Measurements from ENCODE around the gene ZFAND5.

The ZFAND5 gene

DNA sequence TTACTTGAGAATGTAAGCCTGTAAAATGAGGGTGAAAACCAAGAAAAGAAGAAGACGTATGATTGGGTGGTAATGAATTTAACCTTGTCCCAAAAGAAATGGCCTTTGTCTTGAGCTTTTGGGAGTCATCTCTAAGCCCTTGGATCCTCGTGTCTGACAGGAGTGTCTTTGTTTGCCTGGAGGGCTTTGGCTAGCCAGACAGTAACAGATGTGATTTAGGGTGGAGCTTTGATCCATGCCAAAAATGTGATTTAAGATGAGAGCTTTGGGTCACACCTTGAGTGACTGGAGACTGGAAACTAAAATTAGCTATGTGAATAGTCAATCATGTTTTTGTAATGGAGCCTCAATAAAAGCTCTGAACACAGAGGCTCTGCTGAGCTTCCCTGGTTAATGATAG, 25.9 kb upstream of the ZFAND5 start:
- no peak overlapping the region for H3K9ac ChIP-seq (ENCODE audit: low read depth, low read length)
- peaks cover 7% of the 10 kb centered on the region; the same call in 1 of the 2 replicates for H3K4me1 ChIP-seq (ENCODE audit: control insufficient read depth, insufficient read depth, low read length)
- H3K4me3 ChIP-seq (ENCODE audit: low read depth, low read length) = no peak overlapping the region
- H3K36me3 ChIP-seq (ENCODE audit: control insufficient read depth, insufficient read depth, low read length) = no peaks in the 10 kb centered on the region
- no peak overlapping the region for H3K27ac ChIP-seq (ENCODE audit: low read depth, low read length)
- H3K27me3 ChIP-seq (ENCODE audit: control insufficient read depth, insufficient read depth, low read length) = no peaks in the 10 kb centered on the region
- H3K9me3 ChIP-seq (ENCODE audit: control insufficient read depth, insufficient read depth, low read length) = no peaks in the 10 kb centered on the region

GRCh38 chr9:72386186-72386585, 21.2 kb upstream of the ZFAND5 start:
- Histone ChIP-seq H3K9me3 (ENCODE audit: control insufficient read depth, insufficient read depth, low read length) (no peaks in the 10 kb centered on the region), H3K27ac (ENCODE audit: low read depth, low read length) (no peak overlapping the region), H3K36me3 (ENCODE audit: control insufficient read depth, insufficient read depth, low read length) (no peaks in the 10 kb centered on the region), H3K27me3 (ENCODE audit: control insufficient read depth, insufficient read depth, low read length) (no peaks in the 10 kb centered on the region), H3K9ac (ENCODE audit: low read depth, low read length) (no peak overlapping the region), H3K4me1 (ENCODE audit: control insufficient read depth, insufficient read depth, low read length) (no peaks in the 10 kb centered on the region), H3K4me3 (ENCODE audit: low read depth, low read length) (no peak overlapping the region)

DNA sequence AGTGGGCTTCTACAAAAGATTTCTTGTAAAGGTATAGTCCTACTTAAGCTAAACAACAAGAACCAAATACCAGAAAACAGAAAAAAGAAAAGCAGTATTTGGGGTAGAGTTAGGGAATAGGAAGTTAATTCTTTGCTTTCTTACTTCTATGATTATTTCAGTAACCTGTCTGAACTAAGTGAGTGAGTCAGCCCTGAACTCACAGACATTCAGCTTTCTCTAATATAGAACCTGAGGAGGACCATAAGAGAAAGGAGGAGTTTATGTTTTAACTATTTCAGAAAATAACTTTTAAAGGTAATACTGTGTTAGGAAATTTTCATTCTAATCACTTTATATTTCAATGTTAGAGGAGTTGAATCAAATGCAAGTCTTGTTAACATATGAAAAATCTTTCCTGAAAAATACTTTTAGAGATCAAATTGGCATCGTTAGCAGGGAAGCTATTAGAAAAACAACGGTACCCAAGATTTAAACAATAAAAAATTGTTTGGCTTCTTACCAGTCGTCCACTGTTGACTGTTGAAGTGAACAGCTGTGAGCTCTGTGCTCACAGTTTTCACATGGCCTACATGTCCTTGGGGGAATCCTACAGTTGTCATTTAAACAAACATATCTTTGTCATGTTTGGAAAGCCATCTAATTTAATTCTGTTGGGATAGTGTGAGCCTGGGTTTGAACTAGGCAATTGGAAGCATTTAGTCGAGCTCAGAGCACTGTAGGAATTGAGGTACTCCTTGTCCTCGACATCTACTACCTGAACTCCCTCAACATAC, 19.9 kb upstream of the ZFAND5 start:
- no peak overlapping the region for H3K9ac ChIP-seq (ENCODE audit: low read depth, low read length)
- H3K27ac ChIP-seq (ENCODE audit: low read depth, low read length) = no peak overlapping the region
- H3K9me3 ChIP-seq (ENCODE audit: control insufficient read depth, insufficient read depth, low read length) = no peaks in the 10 kb centered on the region
- H3K27me3 ChIP-seq (ENCODE audit: control insufficient read depth, insufficient read depth, low read length) = no peaks in the 10 kb centered on the region
- H3K4me1 ChIP-seq (ENCODE audit: control insufficient read depth, insufficient read depth, low read length) = no peaks in the 10 kb centered on the region
- H3K36me3 ChIP-seq (ENCODE audit: control insufficient read depth, insufficient read depth, low read length) = no peaks in the 10 kb centered on the region
- no peak overlapping the region for H3K4me3 ChIP-seq (ENCODE audit: low read depth, low read length)

- no peak overlapping the region for H3K9ac ChIP-seq (ENCODE audit: low read depth, low read length)
- H3K36me3 ChIP-seq (ENCODE audit: control insufficient read depth, insufficient read depth, low read length) = no peaks in the 10 kb centered on the region
- no peaks in the 10 kb centered on the region for H3K27me3 ChIP-seq (ENCODE audit: control insufficient read depth, insufficient read depth, low read length)
- no peaks in the 10 kb centered on the region for H3K9me3 ChIP-seq (ENCODE audit: control insufficient read depth, insufficient read depth, low read length)
- no peak overlapping the region for H3K27ac ChIP-seq (ENCODE audit: low read depth, low read length)
- no peak overlapping the region for H3K4me3 ChIP-seq (ENCODE audit: low read depth, low read length)
- H3K4me1 ChIP-seq (ENCODE audit: control insufficient read depth, insufficient read depth, low read length) = no peaks in the 10 kb centered on the region
Measured at GRCh38 chr9:72383978-72384709, 19.1 kb upstream of the ZFAND5 start.

GRCh38 chr9:72382405-72382804, 17.4 kb upstream of the ZFAND5 start:
- no peak overlapping the region for H3K9ac ChIP-seq (ENCODE audit: low read depth, low read length)
- H3K4me1 ChIP-seq (ENCODE audit: control insufficient read depth, insufficient read depth, low read length) = no peaks in the 10 kb centered on the region
- no peaks in the 10 kb centered on the region for H3K36me3 ChIP-seq (ENCODE audit: control insufficient read depth, insufficient read depth, low read length)
- no peak overlapping the region for H3K27ac ChIP-seq (ENCODE audit: low read depth, low read length)
- no peaks in the 10 kb centered on the region for H3K27me3 ChIP-seq (ENCODE audit: control insufficient read depth, insufficient read depth, low read length)
- no peaks in the 10 kb centered on the region for H3K9me3 ChIP-seq (ENCODE audit: control insufficient read depth, insufficient read depth, low read length)
- no peak overlapping the region for H3K4me3 ChIP-seq (ENCODE audit: low read depth, low read length)

- no peaks in the 10 kb centered on the region for H3K27me3 ChIP-seq (ENCODE audit: control insufficient read depth, insufficient read depth, low read length)
- H3K27ac ChIP-seq (ENCODE audit: low read depth, low read length) = no peak overlapping the region
- no peak overlapping the region for H3K9ac ChIP-seq (ENCODE audit: low read depth, low read length)
- no peaks in the 10 kb centered on the region for H3K4me1 ChIP-seq (ENCODE audit: control insufficient read depth, insufficient read depth, low read length)
- H3K9me3 ChIP-seq (ENCODE audit: control insufficient read depth, insufficient read depth, low read length) = no peaks in the 10 kb centered on the region
- H3K36me3 ChIP-seq (ENCODE audit: control insufficient read depth, insufficient read depth, low read length) = no peaks in the 10 kb centered on the region
- no peak overlapping the region for H3K4me3 ChIP-seq (ENCODE audit: low read depth, low read length)
Measured at GRCh38 chr9:72377041-72377440, 12.0 kb upstream of the ZFAND5 start.

GRCh38 chr9:72371151-72371550, 6.1 kb upstream of the ZFAND5 start:
- Histone ChIP-seq H3K9me3 (ENCODE audit: control insufficient read depth, insufficient read depth, low read length) (no peaks in the 10 kb centered on the region), H3K27me3 (ENCODE audit: control insufficient read depth, insufficient read depth, low read length) (no peaks in the 10 kb centered on the region)

GRCh38 chr9:72365525-72366256, 683 bp upstream of the ZFAND5 start:
- Histone ChIP-seq H3K36me3 (ENCODE audit: control insufficient read depth, insufficient read depth, low read length) (peaks cover 29% of the 10 kb centered on the region), H3K4me3 (ENCODE audit: low read depth, low read length) (peak overlapping the region; percentile 79), H3K27ac (ENCODE audit: low read depth, low read length) (peak overlapping the region; percentile 100), H3K9ac (ENCODE audit: low read depth, low read length) (peak overlapping the region; percentile 88), H3K9me3 (ENCODE audit: control insufficient read depth, insufficient read depth, low read length) (no peaks in the 10 kb centered on the region), H3K27me3 (ENCODE audit: control insufficient read depth, insufficient read depth, low read length) (no peaks in the 10 kb centered on the region), H3K4me1 (ENCODE audit: control insufficient read depth, insufficient read depth, low read length) (peaks cover 30% of the 10 kb centered on the region)

More at GRCh38 chr9:72371151-72371550, 6.1 kb upstream of the ZFAND5 start:
- Histone ChIP-seq H3K27ac (ENCODE audit: low read depth, low read length) (no peak overlapping the region), H3K9ac (ENCODE audit: low read depth, low read length) (no peak overlapping the region), H3K4me3 (ENCODE audit: low read depth, low read length) (no peak overlapping the region), H3K4me1 (ENCODE audit: control insufficient read depth, insufficient read depth, low read length) (peaks cover 8% of the 10 kb centered on the region), H3K36me3 (ENCODE audit: control insufficient read depth, insufficient read depth, low read length) (no peaks in the 10 kb centered on the region)

- H3K9ac ChIP-seq (ENCODE audit: low read depth, low read length) = peak overlapping the region; percentile 99
- H3K9me3 ChIP-seq (ENCODE audit: control insufficient read depth, insufficient read depth, low read length) = no peaks in the 10 kb centered on the region
- H3K36me3 ChIP-seq (ENCODE audit: control insufficient read depth, insufficient read depth, low read length) = peaks cover 45% of the 10 kb centered on the region
- peak overlapping the region; percentile 100 for H3K27ac ChIP-seq (ENCODE audit: low read depth, low read length)
- peaks cover 34% of the 10 kb centered on the region for H3K4me1 ChIP-seq (ENCODE audit: control insufficient read depth, insufficient read depth, low read length)
- H3K4me3 ChIP-seq (ENCODE audit: low read depth, low read length) = peak overlapping the region; percentile 79
- no peaks in the 10 kb centered on the region for H3K27me3 ChIP-seq (ENCODE audit: control insufficient read depth, insufficient read depth, low read length)
Measured at GRCh38 chr9:72363908-72364678, 915 bp downstream of the ZFAND5 start.

- Histone ChIP-seq H3K36me3 (ENCODE audit: control insufficient read depth, insufficient read depth, low read length) (peaks cover 54% of the 10 kb centered on the region), H3K27ac (ENCODE audit: low read depth, low read length) (no peak overlapping the region), H3K27me3 (ENCODE audit: control insufficient read depth, insufficient read depth, low read length) (no peaks in the 10 kb centered on the region), H3K9ac (ENCODE audit: low read depth, low read length) (peak overlapping the region; percentile 99), H3K4me3 (ENCODE audit: low read depth, low read length) (peak overlapping the region; percentile 79), H3K9me3 (ENCODE audit: control insufficient read depth, insufficient read depth, low read length) (no peaks in the 10 kb centered on the region), H3K4me1 (ENCODE audit: control insufficient read depth, insufficient read depth, low read length) (peaks cover 34% of the 10 kb centered on the region)
Measured at GRCh38 chr9:72363236-72363635, 1.8 kb downstream of the ZFAND5 start.
